OCI-LY3 (cell line): ENCODE results near the gene CTXND2.
"Not testable (repeated sequence)": the region's sequence is repeated elsewhere in the genome, so short reads cannot be mapped to it uniquely, and the experiment has no call there.

Experiments used
- H2AFZ ChIP-seq: fragments of 200-600, 300-600 bp; shearing (Covaris generic); 2 replicates; pipeline ENCODE4 v1.6.0; 2014; ENCODE audit warnings: antibody characterized with exemption, low read depth, low read length
- H3K27ac ChIP-seq: fragments of 200-600, 300-600 bp; sonication (generic); 2 replicates; pipeline ENCODE4 v1.5.1; 2014; ENCODE audit warnings: mild to moderate bottlenecking, low read length, moderate library complexity, mixed read lengths
- H3K27me3 ChIP-seq: fragments of 200-600, 300-600 bp; sonication (generic); 2 replicates; pipeline ENCODE4 v1.6.1; 2014; ENCODE audit warnings: low read depth, low read length, mixed read lengths
- H3K36me3 ChIP-seq: fragments of 200-600, 300-600 bp; sonication (generic); replicated peaks from 2 replicates; pipeline ENCODE3; 2014; ENCODE audit warnings: low read depth, low read length, mixed read lengths
- H3K4me1 ChIP-seq: fragments of 300-600, 200-600 bp; sonication (generic); 2 replicates; pipeline ENCODE4 v1.6.1; 2014; ENCODE audit warnings: low read length, mixed read lengths
- H3K4me2 ChIP-seq: fragments of 200-600, 300-600 bp; sonication (generic); 2 replicates; pipeline ENCODE4 v1.6.1; 2014; ENCODE audit warnings: low read length, mixed read lengths
- H3K4me3 ChIP-seq: fragments of 300-600, 200-600 bp; sonication (generic); 2 replicates; pipeline ENCODE4 v1.5.1; 2014; ENCODE audit warnings: antibody characterized with exemption, mild to moderate bottlenecking, low read length, moderate library complexity
- H3K79me2 ChIP-seq: fragments of 300-600, 200-600 bp; shearing (Covaris generic); 2 replicates; pipeline ENCODE4 v1.6.1; 2014; ENCODE audit warnings: mild to moderate bottlenecking, low read length, mixed read lengths
- H3K9ac ChIP-seq: fragments of 300-600, 200-600 bp; shearing (Covaris generic); 2 replicates; pipeline ENCODE4 v1.6.0; 2014; ENCODE audit warnings: mild to moderate bottlenecking, low read length, moderate library complexity
- H3K9me3 ChIP-seq: fragments of 200-600, 300-600 bp; shearing (Covaris generic); 2 replicates; pipeline ENCODE4 v1.6.1; 2014; ENCODE audit warnings: low read length, mixed read lengths; ENCODE audit not compliant: insufficient read depth
- H4K20me1 ChIP-seq: fragments of 200-600, 300-600 bp; sonication (generic); 2 replicates; pipeline ENCODE4 v1.6.1; 2016; ENCODE audit warnings: low read length, mixed read lengths; ENCODE audit not compliant: insufficient read depth
- EZH2phosphoT487 ChIP-seq: fragments of 200-600 bp; shearing (Covaris generic); IDR thresholded peaks from 2 replicates; pipeline ENCODE4 v1.6.1; 2018; ENCODE audit warnings: antibody characterized with exemption, mixed run types, low read depth
- TF ChIP-seq, protein P1 (sequence below): fragments of 200-600, 300-600 bp; sonication (generic); IDR thresholded peaks from 2 replicates; pipeline ENCODE4 v1.5.1; 2014; ENCODE audit warnings: antibody characterized with exemption, low read length, low read depth

CTXND2 gene

DNA sequence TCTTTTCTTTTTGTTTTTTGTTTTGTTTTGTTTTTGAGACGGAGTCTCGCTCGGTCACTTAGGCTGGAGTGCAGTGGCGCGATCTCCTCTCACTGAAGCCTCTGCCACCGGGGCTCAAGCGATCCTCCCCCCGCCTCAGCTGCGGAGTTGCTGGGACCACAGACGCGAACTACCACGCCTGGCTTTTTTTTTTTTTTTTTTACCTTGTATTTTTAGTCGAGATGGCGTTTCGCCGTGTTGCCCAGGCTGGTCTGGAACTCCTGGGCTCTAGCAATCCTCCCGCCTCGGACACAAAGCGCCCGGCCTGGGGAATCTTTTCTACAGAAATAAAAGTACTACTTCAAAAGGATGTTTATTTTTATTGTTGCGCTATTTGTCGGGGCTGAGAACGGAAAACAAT lies 38.1 kb downstream of the CTXND2 start:
- no peak overlapping the region for H3K4me2 ChIP-seq
- H3K27ac ChIP-seq: no peak overlapping the region
- H3K27me3 ChIP-seq: no peaks in the 10 kb centered on the region
- no peak for TF ChIP-seq EZH2phosphoT487
- TF ChIP-seq, protein P1, sequence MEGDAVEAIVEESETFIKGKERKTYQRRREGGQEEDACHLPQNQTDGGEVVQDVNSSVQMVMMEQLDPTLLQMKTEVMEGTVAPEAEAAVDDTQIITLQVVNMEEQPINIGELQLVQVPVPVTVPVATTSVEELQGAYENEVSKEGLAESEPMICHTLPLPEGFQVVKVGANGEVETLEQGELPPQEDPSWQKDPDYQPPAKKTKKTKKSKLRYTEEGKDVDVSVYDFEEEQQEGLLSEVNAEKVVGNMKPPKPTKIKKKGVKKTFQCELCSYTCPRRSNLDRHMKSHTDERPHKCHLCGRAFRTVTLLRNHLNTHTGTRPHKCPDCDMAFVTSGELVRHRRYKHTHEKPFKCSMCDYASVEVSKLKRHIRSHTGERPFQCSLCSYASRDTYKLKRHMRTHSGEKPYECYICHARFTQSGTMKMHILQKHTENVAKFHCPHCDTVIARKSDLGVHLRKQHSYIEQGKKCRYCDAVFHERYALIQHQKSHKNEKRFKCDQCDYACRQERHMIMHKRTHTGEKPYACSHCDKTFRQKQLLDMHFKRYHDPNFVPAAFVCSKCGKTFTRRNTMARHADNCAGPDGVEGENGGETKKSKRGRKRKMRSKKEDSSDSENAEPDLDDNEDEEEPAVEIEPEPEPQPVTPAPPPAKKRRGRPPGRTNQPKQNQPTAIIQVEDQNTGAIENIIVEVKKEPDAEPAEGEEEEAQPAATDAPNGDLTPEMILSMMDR: no peak
- H3K9me3 ChIP-seq: no peaks in the 10 kb centered on the region
- peaks cover 20% of the 10 kb centered on the region for H3K36me3 ChIP-seq
- H3K4me1 ChIP-seq: peaks cover 21% of the 10 kb centered on the region
- no peak overlapping the region for H2AFZ ChIP-seq
- no peak overlapping the region for H3K9ac ChIP-seq
- H3K79me2 ChIP-seq: peaks cover 21% of the 10 kb centered on the region
- H4K20me1 ChIP-seq: no peaks in the 10 kb centered on the region
- H3K4me3 ChIP-seq: no peak overlapping the region

DNA sequence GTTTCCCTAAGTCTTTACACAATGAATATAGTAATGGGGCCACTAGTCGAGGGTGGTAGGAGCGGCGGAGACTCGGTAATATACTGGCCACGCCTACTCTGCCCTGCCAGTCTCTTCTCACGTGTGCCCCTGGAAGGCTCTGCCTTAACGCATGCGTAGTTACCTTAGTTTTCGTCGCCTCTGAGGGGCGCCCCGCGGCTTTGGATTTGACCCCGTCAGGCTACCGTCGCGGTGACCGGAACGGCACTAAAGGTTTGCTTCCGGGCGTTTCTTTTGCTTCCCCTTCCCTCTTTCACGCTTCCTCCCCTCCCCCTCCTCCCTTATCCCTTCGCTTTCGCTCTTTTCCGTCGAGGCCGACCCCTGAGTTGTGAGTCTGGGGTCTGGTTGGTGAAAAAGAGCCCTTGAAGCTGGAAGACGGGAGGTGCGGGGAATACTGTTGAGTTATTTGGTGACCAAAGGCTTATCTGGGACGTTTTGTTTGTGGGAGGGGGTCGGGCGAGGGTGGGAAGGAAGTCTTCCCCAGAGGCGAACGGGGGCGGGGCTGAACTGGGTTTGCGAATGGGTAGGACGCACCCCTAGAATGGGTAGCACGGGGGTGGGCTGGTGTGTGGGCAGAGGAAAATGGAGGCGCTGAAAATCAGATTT lies 39.3 kb downstream of the CTXND2 start, which contains the start of gene SETDB1:
Gene SETDB1 (plus strand): TSS at position 267 of the 645 bp plus-strand sequence. CDS start 1,352 bp downstream, outside the sequence.
- Histone ChIP-seq H3K9me3 (no peaks in the 10 kb centered on the region), H3K79me2 (peaks cover 21% of the 10 kb centered on the region), H3K9ac (peak within 1 kb of the TSS; percentile 93), H4K20me1 (no peaks in the 10 kb centered on the region), H3K4me1 (peaks cover 21% of the 10 kb centered on the region), H3K27me3 (no peaks in the 10 kb centered on the region), H2AFZ (peak within 1 kb of the TSS; percentile 96), H3K4me2 (peak within 1 kb of the TSS; percentile 82), H3K4me3 (peak within 1 kb of the TSS; percentile 88), H3K27ac (peak within 1 kb of the TSS; percentile 77), H3K36me3 (peaks cover 28% of the 10 kb centered on the region)
- no peak for TF ChIP-seq EZH2phosphoT487
- TF ChIP-seq, protein P1: 0 out of 2 replicates have a peak, but pooled peaks have one; percentile 17

DNA sequence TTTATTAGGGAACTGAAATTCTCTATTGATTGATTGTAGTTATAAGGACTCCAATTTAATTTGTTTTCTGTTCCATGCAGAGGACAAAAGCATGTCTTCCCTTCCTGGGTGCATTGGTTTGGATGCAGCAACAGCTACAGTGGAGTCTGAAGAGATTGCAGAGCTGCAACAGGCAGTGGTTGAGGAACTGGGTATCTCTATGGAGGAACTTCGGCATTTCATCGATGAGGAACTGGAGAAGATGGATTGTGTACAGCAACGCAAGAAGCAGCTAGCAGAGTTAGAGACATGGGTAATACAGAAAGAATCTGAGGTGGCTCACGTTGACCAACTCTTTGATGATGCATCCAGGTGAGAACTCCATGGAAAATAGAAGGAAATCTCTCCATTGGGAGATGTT lies 40.7 kb downstream of the CTXND2 start:
- no peaks in the 10 kb centered on the region for H3K9me3 ChIP-seq
- H3K27me3 ChIP-seq: no peaks in the 10 kb centered on the region
- no peak overlapping the region for H2AFZ ChIP-seq
- no peak overlapping the region for H3K4me3 ChIP-seq
- peaks cover 15% of the 10 kb centered on the region for H3K4me1 ChIP-seq
- no peak overlapping the region for H3K27ac ChIP-seq
- no peak for TF ChIP-seq EZH2phosphoT487
- TF ChIP-seq, protein P1: no peak
- H4K20me1 ChIP-seq: no peaks in the 10 kb centered on the region
- H3K36me3 ChIP-seq: peaks cover 39% of the 10 kb centered on the region
- no peak overlapping the region for H3K9ac ChIP-seq
- peak overlapping the region; percentile 82; the same call in 1 of the 2 replicates for H3K4me2 ChIP-seq
- H3K79me2 ChIP-seq: peaks cover 22% of the 10 kb centered on the region

DNA sequence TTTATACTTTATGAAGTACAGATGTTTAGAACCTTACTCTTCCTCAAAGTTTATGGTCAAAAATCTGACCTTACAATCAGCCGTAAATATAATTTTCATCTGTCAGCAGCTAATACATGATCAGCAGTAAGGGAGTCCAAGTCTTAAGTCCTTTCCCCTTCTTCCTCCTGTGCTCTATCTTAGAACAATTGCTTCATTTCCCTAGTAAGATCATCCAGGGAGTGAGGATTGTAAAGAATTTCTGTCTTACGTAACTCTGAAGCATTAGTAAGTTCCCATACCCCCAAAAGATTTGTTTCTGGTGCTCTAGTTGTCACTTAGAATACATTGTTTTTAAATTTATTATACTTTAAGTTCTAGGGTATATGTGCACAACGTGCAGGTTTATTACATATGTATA lies 41.4 kb downstream of the CTXND2 start:
- no peak overlapping the region for H3K4me2 ChIP-seq
- H3K27ac ChIP-seq: no peak overlapping the region
- H3K79me2 ChIP-seq: peaks cover 23% of the 10 kb centered on the region
- H3K36me3 ChIP-seq: peaks cover 46% of the 10 kb centered on the region
- H2AFZ ChIP-seq: no peak overlapping the region
- no peaks in the 10 kb centered on the region for H3K27me3 ChIP-seq
- TF ChIP-seq, protein P1: no peak
- no peak for TF ChIP-seq EZH2phosphoT487
- no peak overlapping the region for H3K9ac ChIP-seq
- peaks cover 9% of the 10 kb centered on the region for H3K4me1 ChIP-seq
- no peak overlapping the region for H3K4me3 ChIP-seq
- H4K20me1 ChIP-seq: no peaks in the 10 kb centered on the region
- no peaks in the 10 kb centered on the region for H3K9me3 ChIP-seq

DNA sequence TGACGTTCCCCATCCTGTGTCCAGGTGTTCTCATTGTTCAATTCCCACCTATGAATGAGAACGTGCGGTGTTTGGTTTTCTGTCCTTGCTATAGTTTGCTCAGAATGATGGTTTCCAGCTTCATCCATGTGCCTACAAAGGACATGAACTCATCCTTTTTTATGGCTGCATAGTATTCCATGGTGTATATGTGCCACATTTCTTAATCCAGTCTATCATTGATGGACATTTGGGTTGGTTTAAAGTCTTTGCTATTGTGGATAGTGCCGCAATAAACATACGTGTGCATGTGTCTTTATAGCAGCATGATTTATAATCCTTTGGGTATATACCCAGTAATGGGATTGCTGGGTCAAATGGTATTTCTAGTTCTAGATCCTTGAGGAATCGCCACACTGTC lies 41.8 kb downstream of the CTXND2 start:
- H3K9me3 ChIP-seq, H3K9ac ChIP-seq, H3K4me3 ChIP-seq, H4K20me1 ChIP-seq, H3K4me1 ChIP-seq, H2AFZ ChIP-seq, H3K27ac ChIP-seq, H3K27me3 ChIP-seq, H3K4me2 ChIP-seq: not testable (repeated sequence)
- Histone ChIP-seq H3K36me3 (peaks cover 48% of the 10 kb centered on the region), H3K79me2 (peaks cover 23% of the 10 kb centered on the region)
